Measurements from ENCODE around the gene HDAC7.

DNA sequence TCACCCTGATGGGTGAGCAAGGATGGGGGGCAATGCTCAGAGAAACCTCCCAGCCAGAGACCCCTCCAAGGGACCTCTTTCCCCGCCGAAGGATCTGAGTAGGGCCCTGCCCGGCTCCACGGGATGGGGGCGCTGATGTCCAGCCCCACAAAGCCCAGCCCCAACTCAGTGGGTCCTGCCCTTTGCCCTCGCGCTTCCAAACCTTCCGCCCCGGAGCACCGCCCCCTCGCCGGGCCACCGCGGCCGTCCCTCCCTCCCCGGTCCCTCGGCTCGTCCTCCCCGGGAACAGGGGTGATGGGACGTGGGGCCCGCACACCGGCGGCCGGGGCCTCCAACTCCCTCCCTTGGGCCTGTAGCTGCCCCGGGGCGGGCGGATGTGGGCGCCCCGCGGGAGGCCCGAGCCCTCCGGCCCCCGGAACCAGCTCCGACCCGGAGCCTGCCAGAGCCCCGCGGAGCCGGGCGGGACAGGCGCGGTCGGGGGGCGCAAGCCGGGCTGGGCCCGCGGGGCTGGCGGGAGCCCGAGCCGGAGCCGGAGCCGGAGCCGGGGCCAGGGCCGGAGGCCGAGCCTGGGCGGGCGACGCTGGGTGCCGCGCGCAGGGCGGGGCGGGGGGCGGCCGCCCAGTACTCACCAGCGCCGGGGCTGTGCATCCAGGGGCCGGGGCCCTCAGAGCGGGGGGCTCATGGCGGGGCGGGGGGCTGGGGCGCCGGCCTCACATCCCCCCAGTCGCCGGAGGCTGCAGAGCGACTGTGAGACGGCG is 386 bp downstream of the HDAC7 start:
- peak; percentile 45 for TF ChIP-seq CTCF (conservative IDR thresholded peaks at IDR 0.05; ENCODE audit: low read depth, low read length)
- no peak for TF ChIP-seq EZH2 (IDR thresholded peaks at IDR 0.05; ENCODE audit: low read length, unreplicated experiment)
- no peak for TF ChIP-seq EZH2phosphoT487 (IDR thresholded peaks at IDR 0.05; ENCODE audit: borderline replicate concordance, low read length)

Measured in PC-3 (cell line).